ENCODE data around the gene CCDC149. TPM values are rescaled to one million over a fixed set of nuclear protein-coding genes. Genes with fewer than 3 reads are reported as not detected.

The CCDC149 gene
- total RNA-seq, 1 donor from 2014 or later = 20.6 TPM

DNA sequence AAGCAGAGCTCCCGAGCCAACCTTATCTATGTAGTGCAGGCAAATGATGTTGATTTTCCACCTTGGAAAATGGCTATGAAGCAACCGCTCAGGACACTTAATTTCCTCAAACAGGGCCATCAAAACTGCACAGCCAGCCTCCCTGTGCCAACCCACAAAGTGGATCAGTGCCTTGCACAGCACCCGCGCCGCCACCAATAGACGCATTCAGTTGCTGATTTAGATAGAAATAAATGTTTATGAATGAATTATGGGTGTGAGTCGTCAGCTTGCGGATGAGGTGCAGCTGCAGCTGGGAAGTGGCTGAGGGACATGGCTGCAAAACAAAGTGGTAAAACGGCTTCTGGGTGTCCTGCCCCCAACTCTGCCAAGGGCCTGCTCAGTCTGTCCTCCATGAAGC, 70.5 kb downstream of the CCDC149 start:
- no peak for DNase-seq (ENCODE audit: extremely low spot score, unreplicated experiment)
- H3K9me3 Mint-ChIP-seq (ENCODE audit: unreplicated experiment) = no peaks in the 10 kb centered on the region
- no peak overlapping the region for H3K27ac Mint-ChIP-seq (ENCODE audit: unreplicated experiment)
- no peak overlapping the region for H3K4me3 Mint-ChIP-seq (ENCODE audit: unreplicated experiment)
- TF ChIP-seq, protein P1, sequence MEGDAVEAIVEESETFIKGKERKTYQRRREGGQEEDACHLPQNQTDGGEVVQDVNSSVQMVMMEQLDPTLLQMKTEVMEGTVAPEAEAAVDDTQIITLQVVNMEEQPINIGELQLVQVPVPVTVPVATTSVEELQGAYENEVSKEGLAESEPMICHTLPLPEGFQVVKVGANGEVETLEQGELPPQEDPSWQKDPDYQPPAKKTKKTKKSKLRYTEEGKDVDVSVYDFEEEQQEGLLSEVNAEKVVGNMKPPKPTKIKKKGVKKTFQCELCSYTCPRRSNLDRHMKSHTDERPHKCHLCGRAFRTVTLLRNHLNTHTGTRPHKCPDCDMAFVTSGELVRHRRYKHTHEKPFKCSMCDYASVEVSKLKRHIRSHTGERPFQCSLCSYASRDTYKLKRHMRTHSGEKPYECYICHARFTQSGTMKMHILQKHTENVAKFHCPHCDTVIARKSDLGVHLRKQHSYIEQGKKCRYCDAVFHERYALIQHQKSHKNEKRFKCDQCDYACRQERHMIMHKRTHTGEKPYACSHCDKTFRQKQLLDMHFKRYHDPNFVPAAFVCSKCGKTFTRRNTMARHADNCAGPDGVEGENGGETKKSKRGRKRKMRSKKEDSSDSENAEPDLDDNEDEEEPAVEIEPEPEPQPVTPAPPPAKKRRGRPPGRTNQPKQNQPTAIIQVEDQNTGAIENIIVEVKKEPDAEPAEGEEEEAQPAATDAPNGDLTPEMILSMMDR (IDR thresholded peaks at IDR 0.05) = no peak
- peaks cover 15% of the 10 kb centered on the region for H3K36me3 Mint-ChIP-seq (ENCODE audit: unreplicated experiment)
- H3K27me3 Mint-ChIP-seq (ENCODE audit: unreplicated experiment) = no peaks in the 10 kb centered on the region
- peaks cover 5% of the 10 kb centered on the region for H3K4me1 Mint-ChIP-seq (ENCODE audit: unreplicated experiment)

DNA sequence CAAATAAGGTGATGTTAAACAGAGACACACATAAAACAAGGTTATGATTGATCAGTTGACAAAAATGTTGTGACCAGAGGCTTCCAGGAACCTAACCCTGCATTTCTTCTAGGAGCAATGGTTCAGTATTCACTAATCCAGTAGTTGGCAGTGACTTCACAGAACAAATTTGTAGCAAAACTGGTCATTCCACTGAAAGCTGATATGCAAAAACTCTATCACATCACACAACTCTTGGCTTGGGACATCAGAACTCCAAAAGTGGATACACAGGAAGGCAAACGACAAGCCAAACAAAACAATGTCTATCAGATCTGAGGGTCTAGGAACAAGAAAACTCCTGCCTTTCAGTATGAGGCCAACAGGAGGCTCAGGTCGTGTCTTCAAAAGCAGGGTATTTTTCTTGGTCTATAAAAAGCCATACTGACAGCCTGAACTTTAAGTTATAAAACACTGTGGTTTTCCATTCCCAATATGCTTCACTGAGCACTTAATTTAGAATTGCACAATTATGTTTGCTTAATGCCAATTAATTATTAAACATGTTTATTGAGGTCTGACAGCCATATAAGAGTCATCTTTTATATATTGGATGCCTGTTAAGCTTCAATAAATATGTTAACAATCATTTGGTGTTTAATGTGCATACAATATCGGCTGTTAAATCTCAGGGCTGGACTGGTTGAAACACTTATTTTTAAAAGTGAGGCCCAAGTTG, 71.9 kb downstream of the CCDC149 start:
- Mint-ChIP-seq H3K4me1 (ENCODE audit: unreplicated experiment) (peaks cover 16% of the 10 kb centered on the region), H3K36me3 (ENCODE audit: unreplicated experiment) (peaks cover 15% of the 10 kb centered on the region), H3K27me3 (ENCODE audit: unreplicated experiment) (no peaks in the 10 kb centered on the region), H3K4me3 (ENCODE audit: unreplicated experiment) (no peak overlapping the region), H3K9me3 (ENCODE audit: unreplicated experiment) (no peaks in the 10 kb centered on the region), H3K27ac (ENCODE audit: unreplicated experiment) (no peak overlapping the region)
- TF ChIP-seq, protein P1 (IDR thresholded peaks at IDR 0.05) = no peak
- DNase-seq (ENCODE audit: extremely low spot score, unreplicated experiment) = no peak

DNA sequence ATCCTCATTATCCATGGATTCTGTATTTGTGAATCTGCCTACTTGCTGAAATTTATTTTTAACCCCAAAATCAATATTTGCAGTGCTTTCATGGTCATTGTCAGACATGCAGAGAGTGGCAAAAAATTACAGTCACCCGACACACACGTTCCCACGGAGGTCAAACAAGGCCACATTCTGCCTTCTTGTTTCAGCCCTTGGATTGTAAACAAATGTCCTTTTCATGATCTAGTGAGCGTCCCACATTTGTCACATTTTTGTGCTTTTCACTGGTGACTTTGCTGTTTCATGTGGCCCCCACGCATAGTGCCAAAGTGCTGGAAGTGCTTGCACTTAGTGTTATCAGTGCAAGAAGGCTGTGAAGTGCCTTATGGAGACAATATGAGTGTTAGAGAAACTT, 72.5 kb downstream of the CCDC149 start:
- Mint-ChIP-seq H3K27ac (ENCODE audit: unreplicated experiment) (no peak overlapping the region), H3K4me1 (ENCODE audit: unreplicated experiment) (peaks cover 16% of the 10 kb centered on the region), H3K36me3 (ENCODE audit: unreplicated experiment) (peaks cover 15% of the 10 kb centered on the region), H3K4me3 (ENCODE audit: unreplicated experiment) (no peak overlapping the region), H3K27me3 (ENCODE audit: unreplicated experiment) (no peaks in the 10 kb centered on the region), H3K9me3 (ENCODE audit: unreplicated experiment) (no peaks in the 10 kb centered on the region)
- DNase-seq (ENCODE audit: extremely low spot score, unreplicated experiment) = no peak
- TF ChIP-seq, protein P1 (IDR thresholded peaks at IDR 0.05) = no peak

DNA sequence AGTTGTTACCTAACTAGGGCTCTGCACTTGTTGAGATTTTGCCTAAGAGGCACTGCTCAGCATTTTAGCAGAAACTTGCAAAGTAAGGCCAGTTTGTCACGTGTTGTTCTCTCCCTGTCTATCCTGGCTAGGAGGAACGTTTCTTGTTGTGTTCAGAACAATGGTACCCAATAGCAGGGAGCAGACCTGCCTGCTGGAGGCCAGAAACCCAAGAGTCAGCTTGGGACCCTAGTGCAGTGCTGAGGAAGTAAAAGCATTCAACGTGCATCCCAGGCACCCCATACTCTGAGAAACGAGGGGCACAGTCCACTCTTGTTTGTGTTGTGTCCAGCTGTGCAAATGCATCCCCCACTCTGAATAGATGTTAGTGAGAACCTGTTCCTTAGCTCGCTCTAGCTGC, 75.1 kb downstream of the CCDC149 start:
- Mint-ChIP-seq H3K36me3 (ENCODE audit: unreplicated experiment) (peaks cover 27% of the 10 kb centered on the region), H3K27ac (ENCODE audit: unreplicated experiment) (no peak overlapping the region), H3K4me1 (ENCODE audit: unreplicated experiment) (peaks cover 16% of the 10 kb centered on the region), H3K27me3 (ENCODE audit: unreplicated experiment) (no peaks in the 10 kb centered on the region), H3K9me3 (ENCODE audit: unreplicated experiment) (no peaks in the 10 kb centered on the region), H3K4me3 (ENCODE audit: unreplicated experiment) (no peak overlapping the region)
- TF ChIP-seq, protein P1 (IDR thresholded peaks at IDR 0.05) = no peak
- DNase-seq (ENCODE audit: extremely low spot score, unreplicated experiment) = no peak

DNA sequence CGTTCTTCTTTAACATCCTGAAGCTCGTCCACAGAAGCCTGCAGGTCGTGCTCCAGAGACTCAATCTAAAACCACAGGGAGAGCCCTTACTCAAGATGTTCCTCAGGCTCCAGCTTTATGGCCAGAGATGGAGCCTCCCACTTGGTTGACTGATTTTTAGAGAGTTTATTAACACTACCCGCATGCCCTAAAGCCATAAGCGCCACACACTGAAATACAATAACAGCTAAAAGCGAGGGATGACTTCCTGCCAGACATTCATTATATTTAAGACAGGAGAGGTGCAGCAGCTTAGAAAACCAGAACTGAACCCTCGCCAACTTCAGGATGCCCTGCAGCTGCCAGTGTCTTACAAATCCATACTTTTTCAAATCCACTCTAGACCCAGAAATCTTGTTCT, 75.5 kb downstream of the CCDC149 start:
- no peak for DNase-seq (ENCODE audit: extremely low spot score, unreplicated experiment)
- Mint-ChIP-seq H3K27ac (ENCODE audit: unreplicated experiment) (no peak overlapping the region), H3K4me1 (ENCODE audit: unreplicated experiment) (peaks cover 16% of the 10 kb centered on the region), H3K36me3 (ENCODE audit: unreplicated experiment) (peaks cover 28% of the 10 kb centered on the region), H3K27me3 (ENCODE audit: unreplicated experiment) (no peaks in the 10 kb centered on the region), H3K4me3 (ENCODE audit: unreplicated experiment) (no peak overlapping the region), H3K9me3 (ENCODE audit: unreplicated experiment) (no peaks in the 10 kb centered on the region)
- TF ChIP-seq, protein P1 (IDR thresholded peaks at IDR 0.05) = no peak

Data from osteocyte (in vitro differentiated cells).